ENCODE data around the gene PPM1B.

GRCh38 chr2:44137048-44137447, 31.6 kb upstream of the PPM1B start:
- TF ChIP-seq POLR2A (IDR thresholded peaks at IDR 0.05) = no peak
- no peak for TF ChIP-seq CTCF (IDR thresholded peaks at IDR 0.05)

All from body of pancreas (tissue), 4 donors.